HL-60/S4 (cell line): ENCODE data around the gene ADGRV1.
"Not testable (repeated sequence)": the region's sequence is repeated elsewhere in the genome, so short reads cannot be mapped to it uniquely, and the experiment has no call there.

Experiments
- in situ Hi-C: fragments of 300-500 bp; cut with MboI; formaldehyde crosslinking; loops from 2 replicates; pipeline ENCODE4 v1.14.3; 2022; ENCODE audit warnings: low sequenced_read_pairs

Gene ADGRV1

DNA sequence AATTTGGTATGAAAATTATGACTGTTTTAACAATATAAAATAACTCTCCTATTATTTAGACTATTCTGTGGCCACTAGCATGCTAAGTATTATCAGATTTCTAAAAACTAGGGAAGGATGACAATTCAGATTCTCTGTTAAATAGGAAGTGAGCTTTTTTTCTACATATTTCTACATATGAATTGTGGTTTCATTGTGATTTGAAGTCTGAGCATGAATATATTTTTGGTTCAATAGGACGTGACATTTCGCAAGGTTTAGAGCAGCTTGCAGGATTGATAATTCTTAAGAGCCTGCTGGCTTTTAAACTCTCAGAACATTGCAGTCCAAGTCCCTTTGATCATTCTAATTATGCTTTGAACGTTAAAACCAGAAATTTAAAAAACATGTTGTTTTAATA is 82.9 kb downstream of the ADGRV1 start:
- in situ Hi-C loops: no loop called here

DNA sequence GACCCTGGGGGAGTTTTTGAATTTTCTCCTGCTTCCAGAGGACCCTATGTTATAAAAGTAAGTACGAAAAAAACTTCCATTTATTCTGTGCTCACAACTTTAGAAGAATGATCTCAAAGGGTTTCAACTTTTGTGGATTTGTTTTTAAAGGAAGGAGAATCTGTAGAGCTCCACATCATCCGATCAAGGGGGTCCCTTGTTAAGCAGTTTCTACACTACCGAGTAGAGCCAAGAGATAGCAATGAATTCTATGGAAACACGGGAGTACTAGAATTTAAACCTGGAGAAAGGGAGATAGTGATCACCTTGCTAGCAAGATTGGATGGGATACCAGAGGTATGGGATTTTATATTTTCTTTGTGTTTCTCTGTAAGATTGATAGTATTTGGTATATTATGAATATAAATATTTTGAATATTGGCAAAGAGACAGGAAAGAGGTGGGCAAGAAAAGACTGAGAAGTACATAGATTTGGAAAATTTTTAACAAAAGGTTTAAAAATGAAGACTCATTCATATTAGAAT is 84.2 kb downstream of the ADGRV1 start:
- in situ Hi-C loops: no loop called here

DNA sequence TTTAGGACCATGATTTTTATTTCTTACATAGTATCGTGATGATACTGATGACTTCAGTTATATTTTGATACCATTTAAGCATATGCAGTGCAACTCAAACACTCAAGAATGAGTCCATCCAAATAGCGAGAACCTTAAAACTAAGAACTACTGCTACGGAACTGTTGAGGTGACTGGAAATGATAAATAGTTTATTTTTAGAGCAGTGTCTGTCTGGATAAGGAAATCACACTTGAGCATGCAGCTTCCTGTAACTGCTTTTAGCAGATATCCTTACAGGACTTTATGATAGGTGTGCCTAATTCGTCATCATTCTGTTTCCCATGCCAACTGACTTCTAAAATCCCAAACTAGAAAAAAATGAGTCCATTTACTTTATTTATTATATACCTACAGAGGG is 85.5 kb downstream of the ADGRV1 start:
- in situ Hi-C loops: no loop called here

DNA sequence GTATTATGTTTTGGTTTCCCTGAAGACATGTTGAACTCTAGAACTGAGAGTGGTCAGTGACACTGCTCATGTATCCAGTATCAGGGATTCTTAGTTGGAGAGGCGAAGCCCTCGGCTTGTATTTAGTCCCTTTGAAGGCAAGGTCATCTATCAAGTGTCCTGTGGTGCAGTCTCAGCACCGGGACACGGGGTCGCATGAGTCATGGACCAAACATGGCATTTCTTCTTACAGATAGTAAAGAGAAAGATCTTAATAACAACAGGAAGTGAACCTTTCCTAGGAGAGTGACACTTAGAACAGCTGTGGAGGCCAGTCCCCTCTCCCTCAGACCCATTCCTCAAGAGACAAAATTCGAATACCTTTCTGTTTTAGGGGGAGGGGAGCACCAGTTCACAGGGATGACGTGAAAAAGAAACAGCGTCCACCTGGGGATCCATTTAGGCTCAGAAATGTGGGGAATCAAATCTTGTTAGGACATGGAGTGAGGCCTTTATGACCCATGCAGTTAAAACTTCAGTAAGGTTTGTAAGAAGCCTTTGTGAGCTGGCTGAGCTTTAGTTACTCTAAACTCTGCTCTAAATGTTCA is 86.5 kb downstream of the ADGRV1 start:
- in situ Hi-C loops: no loop called here

DNA sequence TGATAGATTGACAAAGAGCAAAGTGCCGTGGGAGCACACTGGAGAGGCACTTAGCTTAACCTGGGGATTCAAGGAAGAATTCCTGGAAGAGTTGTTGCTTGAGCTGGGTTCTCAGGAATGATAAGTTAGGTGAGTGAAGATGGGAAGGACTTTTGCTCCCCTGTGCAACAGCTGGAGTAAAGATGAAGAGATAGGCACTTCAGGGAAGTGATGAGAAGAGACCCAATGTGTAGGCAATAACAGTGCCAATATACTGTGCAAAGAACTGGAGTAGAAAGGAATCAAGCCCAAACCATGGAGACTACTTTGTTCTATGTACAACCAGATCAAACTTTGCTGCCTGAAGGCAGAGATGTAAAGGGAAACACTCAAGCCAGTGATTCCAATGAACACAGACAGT is 92.2 kb downstream of the ADGRV1 start:
- in situ Hi-C loops: no loop called here

DNA sequence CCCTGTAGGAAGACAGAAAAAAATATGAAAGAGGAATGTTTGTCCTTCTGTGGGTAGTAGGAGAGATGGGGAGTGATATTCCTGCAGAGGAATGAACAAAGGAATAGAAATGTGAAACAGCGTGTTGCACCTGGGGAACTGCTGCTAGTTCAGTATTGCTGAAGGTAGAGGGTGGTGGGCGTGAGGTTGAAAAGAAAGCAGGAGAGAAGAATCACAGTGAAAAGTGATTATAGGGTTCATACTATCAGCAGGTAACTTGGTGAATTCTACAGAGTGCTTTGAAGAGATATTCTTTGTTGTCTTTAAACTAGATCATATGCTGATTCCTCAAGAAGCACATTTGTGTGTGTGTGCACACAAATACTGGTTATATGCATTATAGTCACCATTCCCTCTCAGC is 95.6 kb downstream of the ADGRV1 start:
- in situ Hi-C loops: no loop called here

DNA sequence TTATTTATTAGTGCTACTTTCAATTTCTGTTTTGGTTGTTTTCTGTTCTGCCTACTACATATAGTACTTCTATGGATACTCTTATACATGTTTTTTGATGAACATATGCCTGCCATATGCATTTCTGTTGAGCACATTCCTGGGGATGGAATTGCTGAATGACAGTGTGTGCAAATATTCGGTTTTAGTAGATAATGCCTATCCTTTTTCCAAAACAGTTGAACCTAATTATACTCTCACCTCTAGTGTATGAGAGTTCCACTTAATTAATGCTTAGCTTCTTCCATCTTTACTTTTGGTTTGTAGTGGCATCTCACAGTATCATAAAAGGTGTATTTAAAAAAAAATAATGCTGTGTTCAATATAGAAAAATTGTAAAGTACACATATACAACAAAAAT is 96.8 kb downstream of the ADGRV1 start:
- in situ Hi-C loops: no loop called here

DNA sequence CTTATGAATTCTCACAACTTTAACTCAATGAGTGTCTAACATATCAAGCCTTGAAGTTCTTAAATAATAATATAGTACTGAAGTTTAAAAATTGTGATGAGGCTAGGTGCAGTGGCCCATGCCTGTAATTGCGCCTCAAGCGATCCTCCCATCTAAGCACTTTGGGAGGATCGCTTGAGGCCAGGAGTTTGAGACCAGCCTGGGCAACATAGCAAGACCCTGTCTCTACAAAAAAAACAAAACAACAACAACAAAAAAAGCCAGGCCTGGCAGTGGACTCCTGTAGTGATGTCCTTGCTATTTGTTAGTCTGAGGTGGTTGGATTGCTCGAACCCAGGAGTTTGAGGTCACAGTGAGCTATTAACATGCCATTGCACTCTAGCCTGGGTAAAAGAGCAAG is 98.4 kb downstream of the ADGRV1 start:
- in situ Hi-C loops: no loop called here

DNA sequence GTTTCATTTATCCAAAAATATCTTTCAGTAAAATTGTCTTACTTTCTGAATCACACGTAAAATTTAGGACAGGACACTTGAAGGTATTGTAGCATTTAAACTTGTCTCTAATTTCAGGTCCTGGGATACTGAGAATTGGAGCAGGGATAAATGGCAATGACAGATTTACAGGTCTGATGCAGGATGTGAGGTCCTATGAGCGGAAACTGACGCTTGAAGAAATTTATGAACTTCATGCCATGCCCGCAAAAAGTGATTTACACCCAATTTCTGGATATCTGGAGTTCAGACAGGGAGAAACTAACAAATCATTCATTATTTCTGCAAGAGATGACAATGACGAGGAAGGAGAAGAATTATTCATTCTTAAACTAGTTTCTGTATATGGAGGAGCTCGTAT is 99.2 kb downstream of the ADGRV1 start:
- in situ Hi-C loops: no loop called here

- in situ Hi-C loops: no loop called here
Observed at GRCh38 chr5:90658620-90659019, 100.0 kb downstream of the ADGRV1 start.

GRCh38 chr5:90668079-90668565 is 109.5 kb downstream of the ADGRV1 start:
- in situ Hi-C loops: not testable (repeated sequence)

GRCh38 chr5:90675222-90675621 is 116.6 kb downstream of the ADGRV1 start:
- in situ Hi-C loops: no loop called here

GRCh38 chr5:90680921-90681563 is 122.4 kb downstream of the ADGRV1 start:
- in situ Hi-C loops: no loop called here

DNA sequence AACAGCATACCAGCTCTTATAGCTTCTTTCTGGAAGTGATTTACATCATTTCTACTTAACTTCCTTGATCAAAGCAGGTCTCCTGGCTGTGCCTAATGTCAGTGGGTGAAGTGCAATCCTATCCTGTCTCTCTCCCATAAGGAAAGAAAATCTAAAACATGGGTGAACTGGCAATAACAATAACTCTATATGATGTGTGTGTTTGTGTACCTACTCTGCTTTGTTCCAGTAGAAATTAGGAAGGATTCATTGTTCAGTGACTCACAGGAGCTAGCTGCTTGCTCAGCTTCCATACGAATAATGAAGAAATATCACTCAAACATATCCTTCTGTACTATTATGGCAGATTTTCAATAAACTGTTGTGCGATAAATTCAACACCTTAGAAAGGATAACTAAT is 123.7 kb downstream of the ADGRV1 start:
- in situ Hi-C loops: no loop called here

GRCh38 chr5:90685425-90686022 is 126.9 kb downstream of the ADGRV1 start:
- in situ Hi-C loops: no loop called here

GRCh38 chr5:90686363-90686762 is 127.8 kb downstream of the ADGRV1 start:
- in situ Hi-C loops: not testable (repeated sequence)

- in situ Hi-C loops: not testable (repeated sequence)
Observed at GRCh38 chr5:90687458-90687857, 128.9 kb downstream of the ADGRV1 start.

GRCh38 chr5:90689064-90689463 is 130.5 kb downstream of the ADGRV1 start:
- in situ Hi-C loops: no loop called here

DNA sequence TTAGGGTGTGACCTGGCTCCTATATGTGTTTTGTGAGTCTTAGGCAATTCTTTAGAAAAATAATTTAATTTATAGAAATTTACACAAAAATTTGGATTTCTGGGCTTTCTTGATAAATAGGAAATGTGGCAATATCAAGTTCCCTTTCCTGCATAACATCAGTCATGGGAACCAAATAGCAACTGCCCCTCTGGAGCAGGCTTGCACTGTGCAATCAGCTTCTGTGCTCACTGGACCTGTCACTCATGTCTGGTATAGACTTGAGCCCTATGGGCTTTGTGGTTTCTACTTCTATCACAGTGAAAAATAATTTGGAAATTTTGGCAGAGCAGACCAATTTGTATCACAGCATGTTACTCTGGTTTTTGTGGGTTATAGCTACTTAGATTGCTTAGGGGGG is 131.7 kb downstream of the ADGRV1 start:
- in situ Hi-C loops: no loop called here

DNA sequence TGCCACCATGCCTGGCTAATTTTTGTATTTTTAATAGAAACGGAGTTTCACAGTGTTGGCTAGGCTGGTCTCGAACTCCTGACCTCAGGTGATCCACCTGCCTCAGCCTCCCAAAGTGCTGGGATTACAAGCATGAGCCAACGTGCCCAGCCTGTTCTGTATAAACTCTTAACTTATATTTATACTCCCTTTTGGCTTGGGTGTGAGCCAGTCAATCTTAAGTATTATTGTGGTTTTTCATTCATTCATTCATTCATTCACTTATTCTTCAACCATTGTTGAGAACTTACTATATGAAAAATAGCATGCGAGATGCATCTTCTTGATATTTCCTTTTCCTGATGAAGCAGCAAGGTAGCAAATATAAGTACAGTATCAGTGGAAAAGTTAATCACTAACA is 132.9 kb downstream of the ADGRV1 start:
- in situ Hi-C loops: no loop called here

DNA sequence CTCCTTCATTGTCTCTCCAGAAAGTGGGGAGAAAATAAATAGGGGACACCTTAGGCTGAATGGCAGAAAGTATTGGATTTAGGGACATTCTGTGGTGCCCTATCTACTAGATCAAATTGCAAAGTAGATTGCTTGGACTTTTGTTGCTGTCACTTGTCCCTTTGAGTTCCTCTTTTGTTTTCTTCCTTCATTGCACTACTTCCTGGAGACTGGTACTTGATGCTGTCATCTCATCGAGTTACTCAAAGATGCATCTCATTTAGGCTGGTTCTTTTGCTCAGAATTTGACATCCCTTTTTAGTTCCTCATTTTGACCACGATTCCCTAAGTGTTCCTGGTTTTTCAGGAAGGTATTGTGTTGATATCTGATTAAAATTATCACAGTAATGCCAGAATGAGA is 137.6 kb downstream of the ADGRV1 start:
- in situ Hi-C loops: no loop called here

DNA sequence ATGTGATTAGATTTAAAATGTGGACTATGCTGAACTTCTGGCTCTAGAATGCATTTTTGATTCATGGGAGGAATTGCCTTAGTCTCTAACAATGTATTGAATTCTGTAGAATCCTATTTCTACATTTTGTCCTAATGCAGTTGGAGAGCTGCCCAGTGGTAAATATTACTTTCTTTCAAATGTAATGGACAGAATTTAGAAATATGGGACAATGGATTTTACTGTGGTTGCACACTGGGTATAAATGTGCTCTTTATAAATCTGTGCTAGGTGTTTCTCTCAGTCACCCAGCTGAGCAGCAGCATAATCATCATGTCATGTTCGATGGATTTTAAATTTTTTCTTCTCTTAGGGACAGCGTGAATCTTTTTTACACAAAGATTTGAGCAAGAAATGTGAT is 141.7 kb downstream of the ADGRV1 start:
- in situ Hi-C loops: no loop called here
